Sigmoid colon (tissue), 7 donors: ENCODE measurements around the gene TCIRG1. TPM values are rescaled to one million over a fixed set of nuclear protein-coding genes. Genes with fewer than 3 reads are reported as not detected.

ENCODE experiments used
- DNase-seq: peaks from one replicate; pipeline ENCODE4 v3.0.0-alpha.2; 2019
- H3K27ac ChIP-seq, 4 donors: fragments of 200-600 bp; sonication (generic); one replicate each; pipeline ENCODE4 v1.5.1; 2016 to 2019; ENCODE audit warnings: mild to moderate bottlenecking in 1 of 4
- H3K27me3 ChIP-seq, 3 donors: fragments of 200-600 bp; sonication (generic); one replicate each; pipeline ENCODE4 v1.5.1; 2019; ENCODE audit warnings: mild to moderate bottlenecking in 1 of 3
- H3K36me3 ChIP-seq, 4 donors: fragments of 200-600 bp; sonication (generic); one replicate each; pipeline ENCODE4 v1.5.1; 2016 to 2019
- H3K4me1 ChIP-seq, 4 donors: fragments of 200-600 bp; sonication (generic); one replicate each; pipeline ENCODE4 v1.5.1; 2017 to 2019
- H3K4me3 ChIP-seq, 4 donors: fragments of 200-600 bp; sonication (generic); one replicate each; pipeline ENCODE4 v1.5.1; 2017 to 2019; ENCODE audit warnings: mild to moderate bottlenecking in 2 of 4, moderate library complexity in 1 of 4
- H3K9me3 ChIP-seq, 4 donors: fragments of 200-600 bp in 3 of 4; sonication (generic) in 3 of 4; one replicate each; pipeline versions ENCODE4 v1.5.1 to v1.6.1; 2013 to 2019
- CTCF ChIP-seq, 4 experiments: fragments of 450-650 bp in 3 of 4; fragments of 200-600 bp in 1 of 4; IDR thresholded peaks; one replicate each; pipeline ENCODE4 v1.5.1; 2016 to 2019; ENCODE audit warnings: antibody characterized with exemption in 4 of 4, mild to moderate bottlenecking in 3 of 4, moderate library complexity in 2 of 4
- EP300 ChIP-seq, 4 donors: sonication (generic); formaldehyde crosslinking; IDR thresholded peaks; one replicate each; pipeline ENCODE4 v1.6.1; 2017; ENCODE audit warnings: antibody characterized with exemption in 4 of 4
- POLR2A ChIP-seq, 2 donors: fragments of 450-650 bp; IDR thresholded peaks; one replicate each; pipeline ENCODE4 v1.6.1; 2016; ENCODE audit warnings: antibody characterized with exemption in 2 of 2, mild to moderate bottlenecking in 2 of 2, moderate library complexity in 2 of 2
- POLR2AphosphoS5 ChIP-seq, 4 donors: sonication (generic); formaldehyde crosslinking; IDR thresholded peaks; one replicate each; pipeline ENCODE4 v1.6.1; 2017; ENCODE audit warnings: antibody characterized with exemption in 4 of 4
- WGBS, 2 donors: extraction: QIAGEN DNeasy Blood & Tissue Kit; methylation state at CpG; one replicate each; pipeline ENCODE4 v1.1.7; 2013; 5-methylcytosine and 5-hydroxymethylcytosine counted together
- intact Hi-C: fragments of 100-400 bp; cut with DNase I; formaldehyde crosslinking; loops from one replicate; pipeline ENCODE4 v1.15.1; 2023
- polyA plus RNA-seq, 3 donors: library from polyadenylated mRNA; stranded (reverse); fragments of 200-250 nt; gene quantifications; one replicate each; pipeline ENCODE4 v1.2.3, GENCODE V29; 2013
- total RNA-seq, 4 donors: library from RNA; depleted of rRNA; stranded (reverse); fragments of >200 nt; gene quantifications; one replicate each; pipeline ENCODE4 v1.1.0, GENCODE V29; 2016
- donor health status: healthy with polysubstance abuse.
- donor health status: Bipolar disorder and iron deficiency.
- donor health status: healthy.

The TCIRG1 gene
- total and polyA plus RNA-seq, 7 donors = 15.0 to 276 (median 73.9) TPM

- H3K4me1 ChIP-seq = peaks cover 0 to 67% (median 54%) of the 10 kb centered on the region in 4 donors
- WGBS, 2 donors = 70 to 75% methylated on average over 16 of the region's 16 CpGs
- DNase-seq = no peak
- H3K36me3 ChIP-seq = no peaks in the 10 kb centered on the region
- intact Hi-C loops = loop anchor here (2.0 kb wide), 2 partner anchors 20 to 28 kb away; partner anchors contain the start of genes NDUFS8 and TCIRG1
- no peaks in the 10 kb centered on the region for H3K9me3 ChIP-seq
- peak overlapping the region; percentile 19 to 50 (median 41) for H3K4me3 ChIP-seq
- no peaks in the 10 kb centered on the region for H3K27me3 ChIP-seq
- peak overlapping the region; percentile 87 to 93 (median 90) for H3K27ac ChIP-seq
- no peak for TF ChIP-seq POLR2A (IDR thresholded peaks at IDR 0.05)
- no peak for TF ChIP-seq POLR2AphosphoS5 (IDR thresholded peaks at IDR 0.05)
- no peak for TF ChIP-seq CTCF (IDR thresholded peaks at IDR 0.05)
- no peak for TF ChIP-seq EP300 (IDR thresholded peaks at IDR 0.05)
Observed at GRCh38 chr11:68011051-68011943, 27.5 kb upstream of the TCIRG1 start.

GRCh38 chr11:68012044-68012842, 26.6 kb upstream of the TCIRG1 start:
- Histone ChIP-seq H3K4me1 (peaks cover 0 to 67% (median 57%) of the 10 kb centered on the region in 4 donors), H3K4me3 (no peak overlapping the region), H3K27ac (peak overlapping the region; percentile 52 to 93 (median 89)), H3K9me3 (no peaks in the 10 kb centered on the region), H3K36me3 (no peaks in the 10 kb centered on the region), H3K27me3 (no peaks in the 10 kb centered on the region)
- WGBS, 2 donors = 83 to 84% methylated on average over 17 of the region's 17 CpGs
- no peak for TF ChIP-seq POLR2AphosphoS5 (IDR thresholded peaks at IDR 0.05)
- no peak for TF ChIP-seq POLR2A (IDR thresholded peaks at IDR 0.05)
- TF ChIP-seq CTCF (IDR thresholded peaks at IDR 0.05) = no peak
- no peak for TF ChIP-seq EP300 (IDR thresholded peaks at IDR 0.05)
- intact Hi-C loops = no loop called here
- DNase-seq = no peak

GRCh38 chr11:68012843-68013610, 25.8 kb upstream of the TCIRG1 start:
- no peak for DNase-seq
- TF ChIP-seq EP300 (IDR thresholded peaks at IDR 0.05) (peak in 1 of 4 donors; percentile 11), CTCF (IDR thresholded peaks at IDR 0.05) (no peak), POLR2AphosphoS5 (IDR thresholded peaks at IDR 0.05) (peak in 2 of 4 donors; percentile 37 to 53), POLR2A (IDR thresholded peaks at IDR 0.05) (no peak)
- WGBS, 2 donors = 84 to 86% methylated on average over 16 of the region's 16 CpGs
- Histone ChIP-seq H3K4me1 (peaks cover 0 to 67% (median 57%) of the 10 kb centered on the region in 4 donors), H3K27me3 (no peaks in the 10 kb centered on the region), H3K36me3 (no peaks in the 10 kb centered on the region), H3K9me3 (no peaks in the 10 kb centered on the region), H3K4me3 (no peak overlapping the region), H3K27ac (peak overlapping the region; percentile 51 to 93 (median 74))
- intact Hi-C loops = no loop called here

GRCh38 chr11:68013611-68014156, 25.1 kb upstream of the TCIRG1 start:
- no peaks in the 10 kb centered on the region for H3K36me3 ChIP-seq
- H3K27me3 ChIP-seq = no peaks in the 10 kb centered on the region
- TF ChIP-seq POLR2AphosphoS5 (IDR thresholded peaks at IDR 0.05) (no peak), POLR2A (IDR thresholded peaks at IDR 0.05) (no peak), EP300 (IDR thresholded peaks at IDR 0.05) (no peak), CTCF (IDR thresholded peaks at IDR 0.05) (no peak)
- peak overlapping the region; percentile 51 to 93 (median 74) for H3K27ac ChIP-seq
- no peaks in the 10 kb centered on the region for H3K9me3 ChIP-seq
- DNase-seq = no peak
- intact Hi-C loops = no loop called here
- H3K4me1 ChIP-seq = peaks cover 0 to 67% (median 55%) of the 10 kb centered on the region in 4 donors
- 91 to 92% methylated on average over 14 of the region's 14 CpGs for WGBS, 2 donors
- no peak overlapping the region for H3K4me3 ChIP-seq
